Osteoblast (primary cell): ENCODE data around the gene IL4R. TPM values are rescaled to one million over a fixed set of nuclear protein-coding genes. Genes with fewer than 3 reads are reported as not detected.
"Not testable (repeated sequence)": the region's sequence is repeated elsewhere in the genome, so short reads cannot be mapped to it uniquely, and the experiment has no call there.

Experiments
- DNase-seq: peaks from one replicate; pipeline ENCODE4 v3.0.0; 2011; ENCODE audit warnings: low spot score, mixed read lengths; ENCODE audit not compliant: insufficient read length; ENCODE audit errors: missing footprints
- H2AFZ ChIP-seq: 2 replicates; pipeline ENCODE4 v1.6.0; 2011; ENCODE audit warnings: mild to moderate bottlenecking, low read length
- H3K27ac ChIP-seq: 2 replicates; pipeline ENCODE4 v1.5.1; 2011; ENCODE audit warnings: mild to moderate bottlenecking, low read depth, low read length, moderate library complexity
- H3K27me3 ChIP-seq: 2 replicates; pipeline ENCODE4 v1.6.0; 2012; ENCODE audit warnings: mild to moderate bottlenecking, control low read depth, inconsistent platforms, low read length, moderate library complexity; ENCODE audit not compliant: insufficient read depth
- H3K36me3 ChIP-seq: 2 replicates; pipeline ENCODE4 v1.5.1; 2011; ENCODE audit warnings: mild to moderate bottlenecking, low read length, control low read depth, moderate library complexity; ENCODE audit not compliant: insufficient read depth
- H3K4me1 ChIP-seq: 2 replicates; pipeline ENCODE4 v1.5.1; 2011; ENCODE audit warnings: mild to moderate bottlenecking, low read length, control low read depth, moderate library complexity; ENCODE audit not compliant: insufficient read depth
- H3K4me2 ChIP-seq: 2 replicates; pipeline ENCODE4 v1.6.0; 2011; ENCODE audit warnings: mild to moderate bottlenecking, low read length; ENCODE audit not compliant: insufficient read depth
- H3K4me3 ChIP-seq: fragments of 200-600 bp; sonication (generic); 3 replicates; pipeline ENCODE4 v1.5.1; 2012; ENCODE audit warnings: mild to moderate bottlenecking, low read length, inconsistent platforms; ENCODE audit not compliant: insufficient read depth
- H3K79me2 ChIP-seq: 2 replicates; pipeline ENCODE4 v1.6.0; 2012; ENCODE audit warnings: mild to moderate bottlenecking, low read length, control low read depth, inconsistent platforms; ENCODE audit not compliant: insufficient read depth
- H3K9me3 ChIP-seq: 2 replicates; pipeline ENCODE4 v1.5.1; 2011; ENCODE audit warnings: low read depth, low read length, control low read depth
- H4K20me1 ChIP-seq: 2 replicates; pipeline ENCODE4 v1.6.0; 2012; ENCODE audit warnings: mild to moderate bottlenecking, low read length, control low read depth; ENCODE audit not compliant: insufficient read depth
- total RNA-seq: library from RNA; depleted of rRNA; stranded (reverse); fragments of >200 nt; gene quantifications from 2 replicates; pipeline ENCODE4 v1.2.3, GENCODE V29; 2012
- TF ChIP-seq, protein P1 (sequence below): IDR thresholded peaks from 2 replicates; pipeline ENCODE4 v1.5.1; 2011; ENCODE audit warnings: mild to moderate bottlenecking, low read depth, low read length, moderate library complexity; ENCODE audit errors: extremely low read depth

Gene IL4R
- total RNA-seq, 1 donor: 32.9 TPM

DNA sequence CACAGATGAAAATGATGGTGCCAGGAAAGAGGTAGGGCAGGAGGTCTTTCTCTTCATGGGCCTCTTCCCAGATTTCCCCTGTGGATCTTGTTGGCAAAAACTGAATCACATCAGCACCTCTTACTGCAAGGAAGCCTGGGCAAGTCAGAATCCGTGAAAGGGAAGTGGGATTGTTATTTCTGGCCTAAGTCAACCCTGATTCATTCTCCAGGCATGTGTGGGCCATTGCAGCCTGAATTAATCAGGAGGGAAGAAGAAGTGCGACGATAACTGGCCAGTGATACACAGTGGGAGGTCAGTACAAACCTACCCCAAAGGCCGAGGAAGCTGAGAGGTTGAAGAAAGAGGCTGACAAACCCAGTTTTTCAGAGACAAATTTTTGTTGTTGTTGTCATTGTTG is 27.3 kb upstream of the IL4R start:
- TF ChIP-seq, protein P1, sequence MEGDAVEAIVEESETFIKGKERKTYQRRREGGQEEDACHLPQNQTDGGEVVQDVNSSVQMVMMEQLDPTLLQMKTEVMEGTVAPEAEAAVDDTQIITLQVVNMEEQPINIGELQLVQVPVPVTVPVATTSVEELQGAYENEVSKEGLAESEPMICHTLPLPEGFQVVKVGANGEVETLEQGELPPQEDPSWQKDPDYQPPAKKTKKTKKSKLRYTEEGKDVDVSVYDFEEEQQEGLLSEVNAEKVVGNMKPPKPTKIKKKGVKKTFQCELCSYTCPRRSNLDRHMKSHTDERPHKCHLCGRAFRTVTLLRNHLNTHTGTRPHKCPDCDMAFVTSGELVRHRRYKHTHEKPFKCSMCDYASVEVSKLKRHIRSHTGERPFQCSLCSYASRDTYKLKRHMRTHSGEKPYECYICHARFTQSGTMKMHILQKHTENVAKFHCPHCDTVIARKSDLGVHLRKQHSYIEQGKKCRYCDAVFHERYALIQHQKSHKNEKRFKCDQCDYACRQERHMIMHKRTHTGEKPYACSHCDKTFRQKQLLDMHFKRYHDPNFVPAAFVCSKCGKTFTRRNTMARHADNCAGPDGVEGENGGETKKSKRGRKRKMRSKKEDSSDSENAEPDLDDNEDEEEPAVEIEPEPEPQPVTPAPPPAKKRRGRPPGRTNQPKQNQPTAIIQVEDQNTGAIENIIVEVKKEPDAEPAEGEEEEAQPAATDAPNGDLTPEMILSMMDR: no peak
- Histone ChIP-seq H3K27me3 (no peaks in the 10 kb centered on the region), H3K4me1 (peaks cover 13% of the 10 kb centered on the region), H3K27ac (peak overlapping the region; percentile 74), H3K4me3 (no peak overlapping the region), H3K36me3 (no peaks in the 10 kb centered on the region), H3K4me2 (no peak overlapping the region), H4K20me1 (no peaks in the 10 kb centered on the region), H3K9me3 (no peaks in the 10 kb centered on the region), H3K79me2 (no peaks in the 10 kb centered on the region), H2AFZ (no peak overlapping the region)
- DNase-seq: peak; percentile 94

DNA sequence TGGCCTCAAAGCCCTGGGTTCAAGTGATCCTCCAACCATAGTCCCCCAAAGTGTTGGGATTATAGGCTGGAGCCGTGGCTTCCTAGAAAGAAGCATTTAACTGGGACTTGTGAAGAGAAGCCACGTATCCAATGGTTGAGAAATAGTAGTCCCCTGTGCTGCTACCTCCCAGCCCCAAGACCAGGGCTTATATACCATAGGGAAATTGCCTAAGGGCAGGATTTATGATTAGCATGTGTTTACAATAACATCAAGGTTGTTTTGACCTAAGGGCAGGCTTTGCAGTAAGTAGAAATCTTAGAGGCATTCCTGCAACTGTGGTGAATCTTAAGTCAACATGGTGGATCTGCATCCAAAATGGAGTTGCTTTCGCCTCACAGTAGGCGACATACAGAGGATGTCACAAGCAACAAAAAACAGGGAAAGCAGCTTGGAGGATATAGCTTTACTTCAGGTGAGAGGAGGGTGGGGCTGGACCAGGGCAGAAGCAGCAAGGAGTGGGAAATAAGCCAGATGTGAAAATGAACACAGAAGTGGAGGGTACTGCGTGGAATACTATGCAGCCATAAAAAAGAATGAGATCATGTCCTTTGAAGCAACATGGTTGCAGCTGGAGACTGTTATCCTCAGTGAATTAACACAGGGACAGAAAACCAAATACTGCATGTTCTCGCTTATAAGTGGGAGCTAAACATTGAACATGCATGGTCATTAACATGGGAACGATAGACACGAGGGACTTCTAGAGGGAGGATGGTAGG is 26.5 kb upstream of the IL4R start:
- Histone ChIP-seq H4K20me1 (no peaks in the 10 kb centered on the region), H3K27ac (peak overlapping the region; percentile 74), H3K79me2 (no peaks in the 10 kb centered on the region), H3K4me3 (no peak overlapping the region), H2AFZ (no peak overlapping the region), H3K4me2 (no peak overlapping the region), H3K36me3 (no peaks in the 10 kb centered on the region), H3K27me3 (no peaks in the 10 kb centered on the region), H3K4me1 (peaks cover 13% of the 10 kb centered on the region), H3K9me3 (no peaks in the 10 kb centered on the region)
- TF ChIP-seq, protein P1: no peak
- DNase-seq: no peak

DNA sequence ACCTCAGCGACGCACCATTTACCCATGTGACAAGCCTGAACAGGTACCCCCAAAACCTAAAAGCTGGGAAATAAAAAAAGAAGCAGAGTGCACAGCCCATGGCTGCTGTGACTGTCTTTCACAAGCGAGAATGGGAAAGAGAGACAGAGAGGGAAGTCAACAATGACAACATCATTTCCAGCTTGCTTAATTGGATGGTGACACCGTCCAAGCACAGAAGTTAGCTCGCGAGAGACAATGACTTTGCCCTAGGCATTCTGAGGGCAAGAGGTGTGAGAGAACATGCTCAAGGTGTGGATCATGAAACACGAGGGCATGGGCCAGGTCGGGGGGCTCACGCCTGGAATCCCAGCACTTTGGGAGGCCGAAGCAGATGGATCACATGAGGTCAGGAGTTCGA is 25.9 kb upstream of the IL4R start:
- Histone ChIP-seq H3K79me2 (no peaks in the 10 kb centered on the region), H3K4me2 (no peak overlapping the region), H3K27ac (no peak overlapping the region), H3K36me3 (no peaks in the 10 kb centered on the region), H3K4me3 (no peak overlapping the region), H3K9me3 (no peaks in the 10 kb centered on the region), H3K27me3 (no peaks in the 10 kb centered on the region), H2AFZ (no peak overlapping the region), H4K20me1 (no peaks in the 10 kb centered on the region), H3K4me1 (peaks cover 13% of the 10 kb centered on the region)
- TF ChIP-seq, protein P1: no peak
- no peak for DNase-seq

DNA sequence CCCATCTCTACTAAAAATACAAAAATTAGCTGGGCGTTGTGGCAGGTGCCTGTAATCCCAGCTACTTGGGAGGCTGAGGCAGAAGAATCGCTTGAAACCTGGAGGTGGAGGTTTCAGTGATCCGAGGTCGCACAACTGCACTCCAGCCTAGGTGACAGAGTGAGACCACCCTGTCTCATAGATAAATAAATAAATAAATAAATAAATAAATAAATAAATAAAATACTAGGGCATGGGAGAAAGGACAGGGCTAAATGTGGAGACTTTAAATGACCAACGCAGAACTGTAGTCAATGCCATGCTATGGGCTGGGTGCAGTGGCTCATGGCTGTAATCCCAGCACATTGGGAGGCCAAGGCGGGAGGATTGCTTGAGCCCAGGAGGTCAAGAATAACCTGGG is 25.5 kb upstream of the IL4R start:
- not testable (repeated sequence) for H3K27ac ChIP-seq, H3K4me2 ChIP-seq, H3K27me3 ChIP-seq, H3K9me3 ChIP-seq, H4K20me1 ChIP-seq, H3K4me3 ChIP-seq, H3K36me3 ChIP-seq, DNase-seq, H2AFZ ChIP-seq, H3K79me2 ChIP-seq
- H3K4me1 ChIP-seq: peaks cover 13% of the 10 kb centered on the region
